Measurements from ENCODE around the gene CTSK.

Gene CTSK

DNA sequence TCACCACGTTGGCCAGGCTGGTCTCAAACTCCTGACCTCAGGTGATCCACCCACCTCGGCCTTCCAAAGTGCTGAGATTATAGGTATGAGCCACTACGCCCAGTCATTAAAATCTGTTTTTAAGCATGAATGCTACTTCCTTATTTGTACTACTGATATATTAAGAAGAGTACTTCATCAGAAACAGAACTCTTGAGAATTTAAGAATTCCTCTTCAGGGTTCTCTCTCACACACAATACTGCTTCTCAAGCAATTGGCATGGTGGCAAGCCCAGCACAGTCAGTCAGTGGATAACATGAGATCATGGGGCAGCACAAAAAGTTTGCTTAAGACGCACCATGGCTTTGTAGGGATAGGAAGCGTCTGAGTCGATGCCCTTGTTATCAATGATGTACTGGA is 56.6 kb downstream of the CTSK start:
- H3K27ac Mint-ChIP-seq, result peak overlapping the region; percentile 68
- H3K36me3 Mint-ChIP-seq, result peaks cover 63% of the 10 kb centered on the region
- H3K4me1 Mint-ChIP-seq, result no peaks in the 10 kb centered on the region
- H3K4me3 Mint-ChIP-seq, result no peak overlapping the region
- no peaks in the 10 kb centered on the region for H3K9me3 Mint-ChIP-seq
- no peak for ATAC-seq
- no peak for DNase-seq (ENCODE audit: low spot score in 2 of 2)

DNA sequence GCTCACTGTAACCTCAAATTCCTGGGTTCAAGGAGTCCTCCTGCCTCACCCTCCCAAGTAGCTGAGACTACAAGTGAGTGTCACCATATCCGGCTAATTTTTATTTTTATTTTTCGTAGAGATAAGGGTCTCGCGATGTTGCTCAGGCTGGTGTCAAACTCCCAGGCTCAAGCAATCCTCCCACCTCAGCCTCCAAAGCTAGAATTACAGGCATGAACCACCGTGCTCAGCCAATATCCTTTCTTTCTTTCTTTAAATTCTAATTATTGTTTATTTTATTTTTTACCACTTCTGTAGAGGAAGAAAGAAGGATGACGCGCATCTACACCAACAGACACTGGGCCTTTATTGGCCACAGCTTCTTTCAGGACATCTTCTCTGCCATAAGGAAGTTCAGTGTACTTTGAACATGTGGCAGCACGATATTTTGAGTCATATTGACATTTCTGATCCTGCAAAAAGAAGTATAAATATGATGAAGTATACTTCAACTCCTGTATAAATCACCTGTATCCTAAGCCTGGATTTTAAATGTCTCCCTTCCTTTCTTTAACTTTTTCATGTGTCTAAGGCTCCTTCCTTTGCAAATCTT is 58.2 kb downstream of the CTSK start:
- Mint-ChIP-seq H3K4me1 (no peaks in the 10 kb centered on the region), H3K4me3 (no peak overlapping the region), H3K36me3 (peaks cover 47% of the 10 kb centered on the region), H3K27ac (no peak overlapping the region), H3K9me3 (no peaks in the 10 kb centered on the region)
- DNase-seq (ENCODE audit: low spot score in 2 of 2) (no peak), ATAC-seq (no peak)

DNA sequence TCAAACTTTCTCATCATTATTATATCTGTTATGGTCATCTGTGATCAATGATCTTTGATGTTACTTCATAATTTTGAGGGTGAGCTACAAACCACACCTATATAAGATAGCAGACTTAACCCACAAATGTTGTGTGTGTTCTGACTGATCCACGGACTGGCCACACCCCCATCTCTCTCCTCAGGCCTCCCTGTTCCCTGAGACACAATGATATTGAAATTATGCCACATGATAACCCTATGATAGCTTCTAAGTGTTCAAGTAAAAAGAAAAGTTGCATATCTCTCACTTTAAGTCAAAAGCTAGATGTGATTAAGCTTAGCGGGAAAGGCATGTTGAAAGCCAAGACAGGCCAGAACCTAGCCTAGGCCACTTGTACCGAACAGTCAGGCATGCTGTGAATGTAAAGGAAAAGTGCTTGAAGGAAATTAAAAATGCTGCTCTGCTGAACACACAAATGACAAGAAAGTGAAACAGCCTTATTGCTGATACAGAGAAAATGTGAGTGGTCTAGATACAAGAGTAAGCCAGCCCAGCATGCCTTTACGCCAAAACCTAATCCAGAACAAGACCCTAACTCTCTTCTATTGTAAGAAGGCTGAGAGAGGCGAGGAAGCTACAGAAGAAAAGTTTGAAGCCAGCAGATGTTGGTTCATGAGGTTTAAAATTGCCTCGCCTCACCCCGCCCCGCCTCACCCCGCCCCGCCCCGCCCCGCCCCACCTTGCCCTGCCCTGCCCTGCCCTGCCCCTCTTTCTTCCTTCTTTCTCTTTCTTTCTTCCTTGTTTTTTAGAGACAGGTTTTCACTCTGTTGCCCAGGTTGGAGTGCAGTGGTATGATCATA is 59.0 kb downstream of the CTSK start:
- ATAC-seq (peak; percentile 36), DNase-seq (ENCODE audit: low spot score in 2 of 2) (no peak)
- no peaks in the 10 kb centered on the region for H3K9me3 Mint-ChIP-seq
- peaks cover 39% of the 10 kb centered on the region for H3K36me3 Mint-ChIP-seq
- no peak overlapping the region for H3K27ac Mint-ChIP-seq
- H3K4me1 Mint-ChIP-seq, result no peaks in the 10 kb centered on the region
- no peak overlapping the region for H3K4me3 Mint-ChIP-seq

All from stimulated activated effector memory CD8-positive, alpha-beta T cell treated with anti-CD3 and anti-CD28 coated beads, Interleukin-12 subunit alpha, Interleukin-12 subunit beta, amount 100 ng/mL, for 72 hours (primary cell).